Activated T-helper 2 cell treated with anti-CD3 and anti-CD28 coated beads, Interferon-gamma antibody, Interleukin-2, Interleukin-4, amounts not matched to agents 10 μg/mL and 5 μg/mL and 100 μg/mL, durations not matched to agents 14 hours and 24 hours and 36 hours (primary cell): ENCODE results near the gene SH3BP5. TPM values are rescaled to one million over a fixed set of nuclear protein-coding genes. Genes with fewer than 3 reads are reported as not detected.

Experiments used
- DNase-seq: peaks from one replicate; pipeline ENCODE4 v3.0.0; 2021; ENCODE audit warnings: low spot score
- H3K27ac Mint-ChIP-seq: one replicate; pipeline ENCODE4 v1.8.0; 2021; ENCODE audit warnings: mixed read lengths
- H3K27me3 Mint-ChIP-seq: one replicate; pipeline ENCODE4 v1.8.0; 2021; ENCODE audit warnings: low read depth, mixed read lengths
- H3K36me3 Mint-ChIP-seq: one replicate; pipeline ENCODE4 v1.8.0; 2021; ENCODE audit warnings: low read depth, mixed read lengths
- H3K4me1 Mint-ChIP-seq: one replicate; pipeline ENCODE4 v1.8.0; 2021; ENCODE audit warnings: low read depth, mixed read lengths
- H3K4me3 Mint-ChIP-seq: one replicate; pipeline ENCODE4 v1.8.0; 2021; ENCODE audit warnings: low read depth, mild to moderate bottlenecking, moderate library complexity, mixed read lengths
- H3K9me3 Mint-ChIP-seq: one replicate; pipeline ENCODE4 v1.8.0; 2021; ENCODE audit warnings: mixed read lengths
- intact Hi-C: fragments of 100-400 bp; cut with micrococcal nuclease; formaldehyde crosslinking; loops from one replicate; pipeline ENCODE4 v1.15.1; 2023
- total RNA-seq: library from RNA; stranded (reverse); gene quantifications from 2 replicates; pipeline ENCODE4 v1.2.3, GENCODE V29; 2022

The SH3BP5 gene
- total RNA-seq, 1 donor from 2014 or later = 15.0 TPM

DNA sequence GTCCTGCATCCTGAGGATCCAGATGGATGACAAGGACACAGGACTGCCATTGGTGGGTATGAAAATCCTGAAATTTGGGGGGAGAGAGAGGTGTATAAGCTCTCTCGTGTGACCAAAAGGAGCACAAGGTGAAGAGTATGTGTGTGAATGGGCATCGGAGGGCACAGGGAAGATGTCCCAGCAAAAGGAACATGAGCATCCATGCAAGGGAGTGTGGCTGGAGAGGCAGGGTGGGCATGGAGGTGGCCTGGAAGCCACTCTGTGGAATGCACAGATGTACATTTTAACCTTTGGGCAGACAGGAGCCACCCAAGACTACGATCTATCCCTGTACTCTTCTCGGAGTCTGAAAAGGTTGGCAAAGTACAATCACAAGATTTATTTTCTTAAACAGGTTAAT lies 71.9 kb downstream of the SH3BP5 start:
- H3K36me3 Mint-ChIP-seq = peaks cover 37% of the 10 kb centered on the region
- H3K27ac Mint-ChIP-seq = peak overlapping the region; percentile 28
- H3K4me1 Mint-ChIP-seq = peaks cover 5% of the 10 kb centered on the region
- no peak overlapping the region for H3K4me3 Mint-ChIP-seq
- H3K27me3 Mint-ChIP-seq = no peaks in the 10 kb centered on the region
- no peak for DNase-seq
- no peaks in the 10 kb centered on the region for H3K9me3 Mint-ChIP-seq
- intact Hi-C loops = no loop called here

- H3K4me3 Mint-ChIP-seq = no peak overlapping the region
- no peaks in the 10 kb centered on the region for H3K27me3 Mint-ChIP-seq
- H3K36me3 Mint-ChIP-seq = peaks cover 48% of the 10 kb centered on the region
- DNase-seq = no peak
- peaks cover 2% of the 10 kb centered on the region for H3K4me1 Mint-ChIP-seq
- intact Hi-C loops = no loop called here
- H3K27ac Mint-ChIP-seq = peak overlapping the region; percentile 39
- H3K9me3 Mint-ChIP-seq = no peaks in the 10 kb centered on the region
Observed at GRCh38 chr3:15258720-15259119, 73.7 kb downstream of the SH3BP5 start.

DNA sequence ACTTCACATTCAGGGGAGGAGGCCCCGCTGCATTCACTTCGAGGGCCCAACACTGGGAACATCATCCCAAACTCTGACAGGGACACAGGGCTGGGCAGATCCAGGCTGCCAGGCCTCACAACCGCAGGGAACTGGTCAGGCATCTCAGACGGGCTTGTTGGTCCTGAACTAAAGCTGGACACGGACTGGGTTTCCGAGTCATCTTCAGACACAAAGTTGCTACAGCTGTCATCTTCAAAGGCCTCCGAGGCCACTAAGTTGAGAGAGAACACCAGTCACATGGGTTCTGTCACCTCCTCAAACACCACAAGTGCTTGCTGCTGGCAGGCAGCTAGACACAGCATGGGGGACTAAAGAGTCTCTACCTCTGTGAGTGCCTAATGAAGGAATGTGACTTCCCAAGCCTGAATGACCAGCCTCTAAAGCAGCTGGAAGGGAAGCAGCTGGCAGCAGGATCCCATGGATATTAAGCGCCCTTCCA lies 75.5 kb downstream of the SH3BP5 start:
- H3K36me3 Mint-ChIP-seq = peaks cover 64% of the 10 kb centered on the region
- intact Hi-C loops = no loop called here
- H3K4me3 Mint-ChIP-seq = no peak overlapping the region
- H3K9me3 Mint-ChIP-seq = no peaks in the 10 kb centered on the region
- H3K27ac Mint-ChIP-seq = peak overlapping the region; percentile 1
- peaks cover 12% of the 10 kb centered on the region for H3K4me1 Mint-ChIP-seq
- H3K27me3 Mint-ChIP-seq = no peaks in the 10 kb centered on the region
- no peak for DNase-seq

- DNase-seq = no peak
- Mint-ChIP-seq H3K4me1 (peaks cover 9% of the 10 kb centered on the region), H3K4me3 (no peak overlapping the region), H3K9me3 (no peaks in the 10 kb centered on the region), H3K27me3 (no peaks in the 10 kb centered on the region), H3K36me3 (peaks cover 60% of the 10 kb centered on the region), H3K27ac (peak overlapping the region; percentile 64)
- intact Hi-C loops = no loop called here
Observed at GRCh38 chr3:15255215-15255614, 77.2 kb downstream of the SH3BP5 start.

- H3K4me3 Mint-ChIP-seq = no peak overlapping the region
Observed at GRCh38 chr3:15253023-15253697, 79.2 kb downstream of the SH3BP5 start.

GRCh38 chr3:15246186-15246585 lies 86.2 kb downstream of the SH3BP5 start:
- no peak for DNase-seq
- Mint-ChIP-seq H3K27ac (no peak overlapping the region), H3K27me3 (no peaks in the 10 kb centered on the region), H3K4me1 (peaks cover 10% of the 10 kb centered on the region), H3K9me3 (no peaks in the 10 kb centered on the region), H3K36me3 (peaks cover 61% of the 10 kb centered on the region), H3K4me3 (no peak overlapping the region)
- intact Hi-C loops = loop anchor here (5.0 kb wide), 1 partner anchor 39 kb away; the partner anchor contains the start of gene CAPN7

More at GRCh38 chr3:15253023-15253697, 79.2 kb downstream of the SH3BP5 start:
- intact Hi-C loops = no loop called here
- H3K36me3 Mint-ChIP-seq = peaks cover 60% of the 10 kb centered on the region
- H3K27me3 Mint-ChIP-seq = no peaks in the 10 kb centered on the region
- peak overlapping the region; percentile 76 for H3K27ac Mint-ChIP-seq
- peaks cover 9% of the 10 kb centered on the region for H3K4me1 Mint-ChIP-seq
- no peak for DNase-seq
- H3K9me3 Mint-ChIP-seq = no peaks in the 10 kb centered on the region

GRCh38 chr3:15243822-15244482 lies 88.4 kb downstream of the SH3BP5 start:
- Mint-ChIP-seq H3K4me3 (no peak overlapping the region), H3K27me3 (no peaks in the 10 kb centered on the region), H3K27ac (no peak overlapping the region), H3K9me3 (no peaks in the 10 kb centered on the region), H3K4me1 (peaks cover 10% of the 10 kb centered on the region), H3K36me3 (peaks cover 64% of the 10 kb centered on the region)
- DNase-seq = no peak
- intact Hi-C loops = no loop called here

GRCh38 chr3:15241341-15241740 lies 91.0 kb downstream of the SH3BP5 start:
- Mint-ChIP-seq H3K4me1 (peaks cover 10% of the 10 kb centered on the region), H3K36me3 (peaks cover 58% of the 10 kb centered on the region), H3K9me3 (no peaks in the 10 kb centered on the region), H3K27ac (no peak overlapping the region), H3K27me3 (no peaks in the 10 kb centered on the region), H3K4me3 (no peak overlapping the region)
- intact Hi-C loops = no loop called here
- DNase-seq = no peak

- Mint-ChIP-seq H3K27me3 (no peaks in the 10 kb centered on the region), H3K36me3 (peaks cover 37% of the 10 kb centered on the region), H3K9me3 (no peaks in the 10 kb centered on the region), H3K4me3 (no peak overlapping the region), H3K27ac (no peak overlapping the region), H3K4me1 (peaks cover 2% of the 10 kb centered on the region)
- no peak for DNase-seq
- intact Hi-C loops = no loop called here
Observed at GRCh38 chr3:15229262-15229661, 103.1 kb downstream of the SH3BP5 start.

DNA sequence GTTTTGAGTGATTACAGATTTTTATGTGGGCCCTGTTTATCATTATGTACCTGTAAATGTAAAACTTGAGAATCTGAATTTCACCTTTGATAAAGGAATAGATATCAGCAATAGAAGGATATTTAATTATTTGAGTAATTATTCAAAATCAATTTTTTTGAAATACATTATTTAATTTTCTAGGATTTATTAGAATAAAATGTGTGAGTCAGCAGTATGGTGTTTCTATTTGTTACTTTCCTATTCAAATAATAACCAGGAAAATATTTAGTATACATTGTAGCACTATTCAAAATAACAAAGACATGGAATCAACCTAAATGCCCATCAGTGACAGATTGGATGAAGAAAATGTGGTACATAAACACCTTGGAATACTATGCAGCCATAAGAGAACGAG lies 104.2 kb downstream of the SH3BP5 start:
- intact Hi-C loops = no loop called here
- Mint-ChIP-seq H3K9me3 (no peaks in the 10 kb centered on the region), H3K4me3 (no peak overlapping the region), H3K36me3 (peaks cover 37% of the 10 kb centered on the region), H3K27ac (no peak overlapping the region), H3K27me3 (no peaks in the 10 kb centered on the region), H3K4me1 (peaks cover 4% of the 10 kb centered on the region)
- no peak for DNase-seq

DNA sequence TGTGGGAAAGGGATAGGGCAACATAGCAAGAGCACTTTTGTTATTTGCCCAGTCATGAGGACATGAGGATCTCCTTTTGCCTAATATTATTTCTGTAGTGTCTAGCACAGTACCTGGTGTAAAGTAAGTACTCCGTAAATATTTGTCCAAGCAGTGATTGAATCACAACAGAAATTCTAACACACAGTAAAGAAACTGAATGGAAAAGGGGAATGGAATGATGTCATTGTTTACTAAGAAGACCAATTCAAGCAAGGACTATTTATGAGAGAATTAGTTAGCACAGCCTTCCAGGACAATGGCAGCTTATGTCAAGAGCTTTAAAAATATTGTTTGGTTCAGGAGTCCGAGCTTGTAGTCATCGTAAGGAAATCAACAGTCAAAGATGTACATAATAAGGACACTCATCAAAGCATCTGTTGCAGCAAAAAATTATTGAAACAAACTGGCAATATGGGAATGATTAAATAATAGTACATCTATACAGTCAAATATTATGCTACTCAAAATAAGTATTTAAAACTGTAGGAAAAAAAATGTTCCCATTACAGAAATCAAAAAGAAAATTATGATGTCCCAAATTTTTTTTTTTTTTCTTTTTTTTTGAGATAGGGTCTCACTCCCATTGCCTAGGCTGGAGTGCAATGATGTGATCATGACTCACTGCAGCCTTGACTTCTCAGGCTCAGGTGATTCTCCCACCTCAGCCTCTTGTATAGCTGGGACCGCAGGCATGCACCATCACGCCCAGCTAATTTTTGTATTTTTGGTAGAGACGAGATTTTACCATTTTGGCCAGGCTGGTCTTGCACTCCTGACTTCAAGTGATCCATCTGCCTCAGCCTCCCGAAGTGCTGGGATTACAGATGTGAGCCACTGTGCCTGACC lies 108.5 kb downstream of the SH3BP5 start:
- intact Hi-C loops = no loop called here
- H3K4me1 Mint-ChIP-seq = peaks cover 4% of the 10 kb centered on the region
- no peak overlapping the region for H3K27ac Mint-ChIP-seq
- no peaks in the 10 kb centered on the region for H3K9me3 Mint-ChIP-seq
- H3K36me3 Mint-ChIP-seq = peaks cover 43% of the 10 kb centered on the region
- H3K4me3 Mint-ChIP-seq = no peak overlapping the region
- no peak for DNase-seq
- H3K27me3 Mint-ChIP-seq = no peaks in the 10 kb centered on the region

DNA sequence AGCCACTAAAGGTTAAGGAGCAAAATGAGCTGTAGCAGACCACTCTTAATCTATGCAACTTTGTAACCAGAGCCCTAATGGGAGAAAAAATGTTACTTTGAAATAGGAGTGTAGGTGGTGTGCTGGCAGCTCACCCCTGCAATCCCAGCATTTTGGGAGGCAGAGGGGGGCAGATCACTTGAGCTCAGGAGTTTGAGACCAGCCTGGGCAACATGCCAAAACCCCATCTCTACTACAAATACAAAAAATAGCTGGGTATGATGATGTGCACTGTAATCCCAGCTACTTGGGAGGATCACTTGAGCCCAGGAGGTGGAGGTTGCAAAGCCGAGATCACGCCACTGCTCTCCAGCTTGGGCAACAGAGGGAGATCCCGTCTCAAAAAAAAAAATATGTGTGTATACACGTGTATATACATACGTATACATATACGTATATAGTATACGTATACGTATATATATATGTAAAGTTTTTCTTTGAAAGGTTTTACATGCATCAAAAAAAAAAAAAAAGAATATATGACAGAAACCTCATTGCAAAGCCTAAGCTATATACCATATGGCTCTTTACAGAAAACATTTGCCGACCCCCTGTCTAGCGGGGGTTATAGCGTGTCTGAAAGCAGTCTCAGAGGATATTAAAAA lies 110.7 kb downstream of the SH3BP5 start:
- intact Hi-C loops = no loop called here
- H3K4me3 Mint-ChIP-seq = no peak overlapping the region

More for the DNA sequence above, 110.7 kb downstream of the SH3BP5 start:
- peaks cover 57% of the 10 kb centered on the region for H3K36me3 Mint-ChIP-seq
- H3K9me3 Mint-ChIP-seq = no peaks in the 10 kb centered on the region
- H3K4me1 Mint-ChIP-seq = peaks cover 2% of the 10 kb centered on the region
- DNase-seq = no peak
- no peaks in the 10 kb centered on the region for H3K27me3 Mint-ChIP-seq
- H3K27ac Mint-ChIP-seq = no peak overlapping the region
